GM12892 (cell line): ENCODE data around the gene CTBP2.

Experiments used
- DNase-seq: peaks from one replicate; pipeline ENCODE4 v3.0.0; 2011; ENCODE audit not compliant: insufficient read length
- FAIRE-seq: peaks from 2 replicates; lab custom pipeline; 2011; peaks lifted over from hg19 to GRCh38; lab: Jason Lieb, UNC
- POLR2A ChIP-seq: IDR thresholded peaks from 2 replicates; pipeline ENCODE4 v1.6.1; 2011; ENCODE audit warnings: low read depth, low read length, control low read depth
- POLR2AphosphoS5 ChIP-seq: IDR thresholded peaks from 2 replicates; pipeline ENCODE4 v1.6.1; 2011; ENCODE audit warnings: low read depth, low read length, control low read depth
- TAF1 ChIP-seq: IDR thresholded peaks from 2 replicates; pipeline ENCODE4 v1.6.1; 2011; ENCODE audit warnings: low read depth, mild to moderate bottlenecking, control low read depth, low read length, borderline replicate concordance

The CTBP2 gene

DNA sequence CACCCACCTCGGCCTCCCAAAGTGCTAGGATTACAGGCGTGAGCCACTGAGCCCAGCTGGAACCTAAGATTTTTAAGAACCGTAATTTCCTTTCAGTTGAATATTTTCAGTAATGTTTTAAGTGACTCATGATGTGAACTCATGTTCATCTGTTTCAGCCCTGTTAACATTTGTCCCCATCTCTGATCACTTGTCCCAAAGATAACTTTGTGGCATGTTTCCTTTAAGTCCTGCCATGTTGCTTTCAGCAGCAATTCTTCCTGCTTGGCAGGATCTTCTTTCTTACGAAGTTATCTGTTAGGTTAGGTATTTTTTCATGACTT lies 199.2 kb downstream of the CTBP2 start:
- no peak for DNase-seq
- FAIRE-seq = no peak

DNA sequence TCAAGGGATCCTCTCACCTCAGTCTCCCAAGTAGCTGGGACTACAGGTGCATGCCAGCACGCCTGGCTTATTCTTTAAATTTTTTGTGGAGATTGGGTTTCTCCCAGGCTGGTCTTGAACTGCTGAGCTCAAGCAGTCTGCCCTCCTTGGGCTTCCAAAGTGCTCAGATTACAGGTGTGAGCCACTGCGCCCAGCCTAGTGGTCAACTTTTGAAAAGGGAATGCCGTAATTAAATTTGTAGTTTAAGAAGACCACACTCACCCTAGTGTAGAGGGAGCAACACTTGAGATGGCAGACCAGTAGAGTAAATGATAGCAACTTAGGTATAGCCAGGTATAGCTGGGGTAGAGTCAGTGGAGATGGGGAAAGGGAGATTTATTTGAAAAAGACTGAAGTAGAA lies 200.8 kb downstream of the CTBP2 start:
- DNase-seq = no peak
- TF ChIP-seq POLR2AphosphoS5 = no peak
- no peak for TF ChIP-seq POLR2A
- TF ChIP-seq TAF1 = no peak
- no peak for FAIRE-seq

More for the DNA sequence above, 199.2 kb downstream of the CTBP2 start:
- TF ChIP-seq POLR2A (no peak), TAF1 (no peak), POLR2AphosphoS5 (no peak)

DNA sequence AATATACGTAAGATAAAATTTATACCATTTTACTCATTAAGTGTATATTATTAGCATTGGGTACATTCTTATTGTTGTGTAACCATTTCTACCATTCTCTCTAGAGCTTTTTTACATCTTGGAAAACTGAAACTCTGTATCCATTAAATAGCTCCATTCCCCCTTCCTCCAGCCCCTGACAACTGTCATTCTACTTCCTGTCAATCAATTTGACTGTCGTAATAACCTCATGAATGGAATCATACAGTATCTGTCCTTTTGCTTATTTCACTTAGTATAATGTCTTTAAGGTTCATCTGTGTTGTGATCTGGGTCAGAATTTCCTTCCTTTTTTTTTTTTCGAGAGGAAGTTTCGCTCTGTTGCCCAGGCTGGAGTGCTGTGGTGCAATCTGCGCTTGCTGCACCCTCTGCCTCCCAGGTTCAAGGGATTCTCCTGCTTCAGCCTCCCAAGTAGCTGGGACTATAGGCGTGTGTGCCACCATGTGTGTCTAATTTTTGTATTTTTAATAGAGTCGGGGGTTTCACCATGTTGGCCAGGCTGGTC lies 202.9 kb downstream of the CTBP2 start:
- no peak for TF ChIP-seq TAF1
- no peak for TF ChIP-seq POLR2A
- TF ChIP-seq POLR2AphosphoS5 = no peak
- DNase-seq (no peak), FAIRE-seq (no peak)

DNA sequence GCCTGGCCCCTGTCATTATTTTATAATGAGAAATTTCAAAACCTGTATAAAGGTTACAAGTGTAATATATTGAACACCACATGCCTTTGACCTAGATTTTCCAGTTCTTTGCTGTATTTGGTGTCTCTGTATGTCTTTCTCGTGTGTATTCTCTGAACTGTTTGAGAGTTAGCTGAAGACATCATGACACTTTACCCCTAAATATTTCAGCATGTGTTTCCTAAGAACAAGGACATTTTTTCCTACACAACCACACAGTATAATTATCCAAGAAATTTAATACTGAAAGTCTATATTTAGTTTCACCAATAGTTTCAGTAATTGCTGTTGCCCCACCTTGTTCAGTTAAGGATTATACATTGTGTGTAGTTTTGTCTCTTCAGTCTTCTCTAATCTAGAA lies 203.6 kb downstream of the CTBP2 start:
- no peak for DNase-seq
- TF ChIP-seq TAF1 = no peak
- no peak for TF ChIP-seq POLR2A
- no peak for TF ChIP-seq POLR2AphosphoS5
- no peak for FAIRE-seq

DNA sequence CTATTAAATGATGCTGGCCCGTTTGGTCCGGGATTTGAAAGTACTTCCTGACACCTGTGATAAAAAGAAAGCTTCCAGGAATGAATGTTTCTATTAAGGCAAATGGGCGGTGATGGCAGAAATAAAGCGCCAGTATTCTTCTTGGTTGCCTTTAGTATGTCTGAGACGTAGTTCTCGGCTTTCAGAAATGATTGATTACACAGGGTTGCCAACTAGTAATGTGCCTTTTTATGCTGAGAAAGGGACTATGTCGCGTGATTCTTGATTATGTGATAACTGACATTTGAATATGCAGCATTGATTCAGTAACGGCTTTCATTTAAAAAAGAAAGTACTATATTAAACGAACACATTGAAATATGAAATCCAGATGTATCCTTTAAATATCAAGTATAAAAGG lies 204.5 kb downstream of the CTBP2 start:
- FAIRE-seq (no peak), DNase-seq (no peak)
- TF ChIP-seq POLR2A (no peak), POLR2AphosphoS5 (no peak), TAF1 (no peak)

DNA sequence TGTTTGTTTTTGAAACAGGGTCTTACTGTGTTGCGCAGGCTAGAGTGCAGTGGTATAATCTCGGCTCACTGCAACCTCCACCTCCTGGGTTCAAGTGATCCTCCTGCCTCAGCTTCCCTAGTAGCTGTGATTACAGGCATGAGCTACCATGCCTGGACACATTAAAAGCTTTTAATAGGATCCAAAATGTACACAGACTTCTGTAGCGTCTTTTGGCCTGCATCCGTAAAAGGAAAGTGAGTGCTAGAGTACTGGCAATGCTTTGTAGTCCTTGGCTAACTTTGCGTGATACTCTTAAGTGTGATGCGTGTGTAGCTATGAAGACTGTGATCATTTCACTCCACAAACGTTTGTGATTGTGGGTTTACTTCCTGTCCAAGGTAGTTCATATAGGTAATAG lies 205.1 kb downstream of the CTBP2 start:
- FAIRE-seq = no peak
- TF ChIP-seq POLR2A (no peak), POLR2AphosphoS5 (no peak), TAF1 (no peak)
- no peak for DNase-seq

DNA sequence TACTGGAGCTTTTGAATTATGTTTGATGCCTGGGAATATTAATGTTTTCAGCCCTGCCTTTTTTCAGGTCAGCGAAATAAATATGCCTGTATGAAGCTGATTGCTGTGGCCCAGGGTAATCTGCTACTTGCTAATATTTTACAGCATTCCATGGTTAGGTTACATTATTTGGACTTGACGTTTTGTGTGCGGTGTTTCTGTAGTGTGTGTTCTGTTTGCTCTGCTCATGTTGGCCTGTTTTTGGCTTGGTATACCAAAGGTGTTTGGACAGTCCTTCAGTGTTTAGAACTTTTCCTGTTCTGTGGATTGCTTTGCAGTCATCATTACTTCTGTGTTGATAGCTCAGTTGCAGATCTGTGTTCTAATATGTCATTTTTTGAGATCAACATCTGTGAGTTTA lies 206.9 kb downstream of the CTBP2 start:
- no peak for TF ChIP-seq POLR2A
- no peak for TF ChIP-seq TAF1
- TF ChIP-seq POLR2AphosphoS5 = no peak
- FAIRE-seq = no peak
- DNase-seq = no peak

DNA sequence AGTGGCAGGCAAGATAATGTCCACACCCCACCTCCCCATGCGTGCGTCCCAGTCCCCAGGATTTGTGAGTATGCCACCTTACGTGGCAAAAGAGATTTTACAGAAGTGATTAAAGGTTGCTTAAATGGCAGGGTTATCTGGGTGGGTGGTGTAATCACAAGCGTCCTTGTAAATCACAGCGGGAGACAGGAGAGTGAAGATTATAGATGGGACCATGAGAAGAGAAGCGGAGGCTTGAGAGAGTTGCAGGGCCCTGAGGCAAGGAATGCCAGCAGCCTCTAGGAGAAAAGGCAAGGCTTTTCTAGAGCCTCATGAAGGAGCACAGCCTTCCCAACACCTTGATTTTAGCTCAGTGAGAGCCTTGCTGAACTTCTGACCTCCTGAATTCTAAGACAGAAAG lies 208.2 kb downstream of the CTBP2 start:
- FAIRE-seq (no peak), DNase-seq (no peak)
- TF ChIP-seq TAF1 (no peak), POLR2A (no peak), POLR2AphosphoS5 (no peak)

DNA sequence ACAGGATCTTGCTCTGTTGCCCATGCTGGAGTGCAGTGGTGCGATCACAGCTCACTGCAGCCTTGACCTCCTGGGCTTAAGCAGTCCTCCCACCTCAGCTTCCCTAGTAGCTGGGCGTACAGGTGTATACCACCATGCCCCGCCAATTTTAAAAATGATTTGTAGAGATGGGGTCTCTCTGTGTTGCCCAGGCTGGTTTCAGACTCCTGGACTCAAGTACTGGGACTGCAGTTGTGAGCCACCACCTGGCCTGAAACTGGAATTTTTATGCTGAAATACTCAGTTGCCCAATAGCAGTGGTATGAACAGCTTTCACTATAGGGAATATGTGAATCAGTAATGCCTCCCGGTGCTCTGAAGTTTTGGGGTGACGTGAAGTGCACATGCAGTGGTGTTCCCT lies 210.8 kb downstream of the CTBP2 start:
- DNase-seq = no peak
- no peak for FAIRE-seq
- TF ChIP-seq POLR2A (no peak), TAF1 (no peak), POLR2AphosphoS5 (no peak)

DNA sequence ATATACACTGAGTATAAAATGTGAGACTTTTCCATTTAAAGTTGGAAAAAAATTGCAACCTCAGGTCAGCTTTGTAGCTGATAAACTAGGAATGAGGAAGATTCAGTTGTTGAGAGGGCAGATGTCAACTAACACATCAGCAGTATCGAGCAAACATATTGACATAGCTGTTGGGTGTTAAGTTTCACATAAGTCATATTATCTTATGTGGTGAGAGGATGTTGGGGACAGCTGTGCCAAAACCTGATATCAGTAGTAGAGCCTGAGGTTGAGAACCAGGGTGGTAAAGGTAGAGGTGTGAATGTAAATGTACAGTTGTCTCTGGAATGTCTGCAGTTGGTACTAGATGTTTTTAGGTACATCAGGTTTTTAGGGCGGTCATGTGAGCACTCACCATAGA lies 213.4 kb downstream of the CTBP2 start:
- FAIRE-seq = no peak
- no peak for TF ChIP-seq POLR2A
- DNase-seq = no peak

DNA sequence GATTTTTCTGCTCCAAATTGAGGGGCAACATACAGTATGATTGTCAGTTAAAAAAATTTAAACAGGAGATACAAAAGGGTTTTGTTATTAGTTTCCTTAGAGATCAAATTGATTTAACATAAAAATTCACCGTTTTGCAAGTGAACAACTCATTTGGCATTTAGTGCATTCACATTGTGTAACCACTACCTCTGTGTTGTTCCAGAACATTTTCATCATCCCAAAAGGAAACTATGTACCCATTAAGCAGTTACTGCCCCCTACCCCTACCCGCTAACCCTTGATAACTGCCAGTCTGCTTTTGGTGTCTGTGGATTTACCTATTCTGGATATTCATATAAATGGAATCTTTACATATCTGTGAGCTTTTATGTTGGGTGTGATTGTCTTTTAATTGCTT lies 215.4 kb downstream of the CTBP2 start:
- no peak for TF ChIP-seq TAF1
- TF ChIP-seq POLR2AphosphoS5 = no peak
- TF ChIP-seq POLR2A = no peak
- FAIRE-seq = no peak
- DNase-seq = no peak

DNA sequence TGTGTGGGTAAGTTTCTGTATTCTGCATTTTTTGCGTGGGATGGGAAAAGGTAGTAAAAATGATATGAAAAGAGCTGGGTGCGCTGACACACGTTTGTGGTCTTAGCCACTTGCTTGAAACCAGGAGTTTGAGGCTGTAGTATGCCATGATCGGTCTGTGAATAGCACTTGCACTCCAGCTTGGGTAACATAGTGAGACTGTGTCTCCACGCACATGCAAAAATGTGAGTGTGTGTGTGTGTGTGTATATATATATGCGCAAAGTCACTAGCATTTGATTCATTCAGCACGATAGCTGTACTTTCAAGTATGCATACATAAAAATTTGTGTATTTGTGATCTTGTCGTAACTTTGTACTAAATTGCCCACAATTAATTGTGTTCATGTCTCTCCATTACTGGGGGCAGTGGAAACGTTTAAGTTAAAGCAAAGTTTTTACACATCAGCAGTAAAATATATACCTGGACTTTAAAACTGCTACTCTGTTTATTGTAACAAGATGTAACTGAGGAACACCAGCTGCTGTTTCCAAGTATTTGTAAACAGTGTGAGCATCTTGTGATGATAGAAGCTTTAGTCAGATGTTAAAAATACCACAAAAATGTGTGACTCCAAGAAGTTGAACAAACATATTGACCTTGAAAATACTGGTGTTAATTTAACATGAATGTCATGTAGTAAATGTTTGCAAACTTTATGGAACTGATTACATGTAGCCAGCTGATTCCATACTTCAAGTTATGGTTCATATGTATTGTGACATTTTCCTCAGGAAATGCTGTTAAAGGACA lies 216.9 kb downstream of the CTBP2 start:
- TF ChIP-seq POLR2AphosphoS5 = no peak
- no peak for TF ChIP-seq POLR2A
- TF ChIP-seq TAF1 = no peak
- FAIRE-seq (no peak), DNase-seq (no peak)

DNA sequence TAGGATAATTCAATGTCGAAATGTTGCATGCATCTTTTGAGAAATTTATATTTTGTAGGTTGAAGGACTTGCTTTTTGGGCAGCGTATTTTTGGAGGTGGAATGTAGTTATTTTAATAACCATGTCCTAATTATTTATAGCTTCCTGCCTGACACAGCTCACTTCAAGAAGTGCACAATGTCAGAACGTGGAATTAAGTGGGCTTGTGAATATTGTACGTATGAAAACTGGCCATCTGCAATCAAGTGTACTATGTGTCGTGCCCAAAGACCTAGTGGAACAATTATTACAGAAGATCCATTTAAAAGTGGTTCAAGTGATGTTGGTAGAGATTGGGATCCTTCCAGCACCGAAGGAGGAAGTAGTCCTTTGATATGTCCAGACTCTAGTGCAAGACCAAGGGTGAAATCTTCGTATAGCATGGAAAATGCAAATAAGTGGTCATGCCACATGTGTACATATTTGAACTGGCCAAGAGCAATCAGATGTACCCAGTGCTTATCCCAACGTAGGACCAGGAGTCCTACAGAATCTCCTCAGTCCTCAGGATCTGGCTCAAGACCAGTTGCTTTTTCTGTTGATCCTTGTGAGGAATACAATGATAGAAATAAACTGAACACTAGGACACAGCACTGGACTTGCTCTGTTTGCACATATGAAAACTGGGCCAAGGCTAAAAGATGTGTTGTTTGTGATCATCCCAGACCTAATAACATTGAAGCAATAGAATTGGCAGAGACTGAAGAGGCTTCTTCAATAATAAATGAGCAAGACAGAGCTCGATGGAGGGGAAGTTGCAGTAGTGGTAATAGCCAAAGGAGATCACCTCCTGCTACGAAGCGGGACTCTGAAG lies 217.8 kb downstream of the CTBP2 start:
- TF ChIP-seq POLR2AphosphoS5 (no peak), TAF1 (no peak), POLR2A (no peak)
- DNase-seq (no peak), FAIRE-seq (peak; percentile 42)
